ENCODE results near the gene ERCC1.

- TF ChIP-seq CTCF (IDR thresholded peaks at IDR 0.05) (peak; percentile 34 to 75 (median 55)), POLR2A (IDR thresholded peaks at IDR 0.05) (no peak)
These were observed 21.2 kb downstream of the ERCC1 start for GRCh38 chr19:45402298-45403061.
